Effector memory CD4-positive, alpha-beta T cell (primary cell): Measurements from ENCODE around the gene CCDC124.

Experiments used
- DNase-seq, 3 donors: peaks; one replicate each; pipeline ENCODE4 v3.0.0-alpha.2; 2020
- H3K27ac ChIP-seq: 2 replicates; pipeline ENCODE4 v1.7.0; 2013; ENCODE audit warnings: mild to moderate bottlenecking, low read length, moderate library complexity; ENCODE audit not compliant: insufficient read depth, poor library complexity, severe bottlenecking
- H3K27me3 ChIP-seq: replicated peaks from 2 replicates; pipeline ENCODE4 v1.7.0; 2013; ENCODE audit warnings: mild to moderate bottlenecking, low read length; ENCODE audit not compliant: insufficient read depth, control insufficient read depth, poor library complexity, severe bottlenecking
- H3K36me3 ChIP-seq: 2 replicates; pipeline ENCODE4 v1.7.0; 2013; ENCODE audit warnings: mild to moderate bottlenecking, low read length, moderate library complexity; ENCODE audit not compliant: control insufficient read depth, insufficient read depth
- H3K4me1 ChIP-seq: 2 replicates; pipeline ENCODE4 v1.7.0; 2013; ENCODE audit warnings: low read length, mild to moderate bottlenecking; ENCODE audit not compliant: control insufficient read depth, insufficient read depth, poor library complexity, severe bottlenecking
- H3K4me3 ChIP-seq: 2 replicates; pipeline ENCODE4 v1.7.0; 2013; ENCODE audit warnings: low read length, low read depth, mild to moderate bottlenecking; ENCODE audit not compliant: insufficient read depth, poor library complexity, severe bottlenecking
- H3K9me3 ChIP-seq: 2 replicates; pipeline ENCODE4 v1.7.0; 2013; ENCODE audit warnings: mild to moderate bottlenecking, low read length, moderate library complexity; ENCODE audit not compliant: control insufficient read depth

CCDC124 gene

DNA sequence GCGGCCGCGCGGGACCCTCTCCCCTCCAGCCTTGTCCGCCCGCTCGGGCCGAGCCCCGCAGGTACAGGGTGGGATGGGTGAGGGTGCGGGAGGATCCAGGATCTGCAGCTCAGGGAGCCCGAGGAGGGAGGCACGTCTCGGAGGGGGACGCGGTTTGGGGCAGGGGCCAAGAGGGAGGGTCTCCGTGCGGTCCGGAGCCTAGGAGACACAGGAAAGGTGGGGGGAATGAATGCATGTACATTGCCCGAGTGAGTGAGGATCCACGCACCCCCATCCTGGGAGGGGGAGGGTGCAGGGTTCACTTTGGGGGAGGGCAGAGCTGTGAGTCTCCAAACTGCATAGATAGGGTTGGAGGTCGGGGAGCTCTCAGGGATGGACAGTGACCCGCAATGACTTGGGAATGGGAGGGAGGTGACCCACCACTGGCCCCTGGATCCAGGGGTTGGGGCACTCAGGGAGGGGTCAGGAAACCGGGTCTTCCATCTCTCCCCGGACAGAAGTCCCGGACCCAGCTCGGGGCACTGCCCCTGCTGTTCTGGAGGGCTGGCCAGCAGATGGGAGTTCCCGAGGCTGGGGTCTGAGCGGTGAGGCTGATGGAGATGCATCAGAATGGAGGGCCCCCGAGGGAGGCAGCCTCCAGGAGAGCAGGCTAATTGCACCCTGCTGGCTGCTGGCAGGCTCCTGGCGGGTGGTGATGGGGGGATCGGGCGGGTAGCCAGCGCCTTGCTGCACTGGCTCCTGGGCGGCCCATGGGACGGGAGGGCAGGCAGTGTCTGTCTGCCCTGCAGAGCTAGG, 34.6 kb downstream of the CCDC124 start:
- H3K4me1 ChIP-seq, result peaks cover 4% of the 10 kb centered on the region
- H3K9me3 ChIP-seq, result no peaks in the 10 kb centered on the region
- H3K27ac ChIP-seq, result no peak overlapping the region
- no peak for DNase-seq
- H3K36me3 ChIP-seq, result no peaks in the 10 kb centered on the region
- peaks cover 14% of the 10 kb centered on the region for H3K27me3 ChIP-seq
- H3K4me3 ChIP-seq, result no peak overlapping the region

DNA sequence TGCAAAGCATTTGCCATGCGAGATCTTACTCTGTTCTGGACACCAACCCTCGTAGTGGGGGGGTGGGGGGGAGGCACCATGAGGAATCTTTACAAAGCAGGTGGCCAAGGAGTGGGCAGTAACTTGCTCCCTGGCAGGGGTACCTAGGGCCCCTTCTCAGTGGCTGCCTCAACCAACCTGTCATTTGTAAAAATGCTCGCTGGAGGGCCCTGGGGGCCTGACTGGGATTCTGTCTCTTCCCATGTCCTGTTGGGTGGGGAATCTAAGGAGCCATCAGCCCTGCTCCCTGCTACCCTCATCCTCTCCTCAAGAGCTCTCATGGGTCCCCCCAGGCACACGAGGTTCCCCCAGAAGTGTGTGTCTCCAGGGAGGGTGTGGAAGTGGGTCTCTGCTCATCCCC, 35.5 kb downstream of the CCDC124 start:
- Histone ChIP-seq H3K36me3 (no peaks in the 10 kb centered on the region), H3K4me3 (no peak overlapping the region), H3K27ac (no peak overlapping the region), H3K9me3 (no peaks in the 10 kb centered on the region), H3K27me3 (peaks cover 14% of the 10 kb centered on the region), H3K4me1 (peaks cover 4% of the 10 kb centered on the region)
- DNase-seq, result no peak

DNA sequence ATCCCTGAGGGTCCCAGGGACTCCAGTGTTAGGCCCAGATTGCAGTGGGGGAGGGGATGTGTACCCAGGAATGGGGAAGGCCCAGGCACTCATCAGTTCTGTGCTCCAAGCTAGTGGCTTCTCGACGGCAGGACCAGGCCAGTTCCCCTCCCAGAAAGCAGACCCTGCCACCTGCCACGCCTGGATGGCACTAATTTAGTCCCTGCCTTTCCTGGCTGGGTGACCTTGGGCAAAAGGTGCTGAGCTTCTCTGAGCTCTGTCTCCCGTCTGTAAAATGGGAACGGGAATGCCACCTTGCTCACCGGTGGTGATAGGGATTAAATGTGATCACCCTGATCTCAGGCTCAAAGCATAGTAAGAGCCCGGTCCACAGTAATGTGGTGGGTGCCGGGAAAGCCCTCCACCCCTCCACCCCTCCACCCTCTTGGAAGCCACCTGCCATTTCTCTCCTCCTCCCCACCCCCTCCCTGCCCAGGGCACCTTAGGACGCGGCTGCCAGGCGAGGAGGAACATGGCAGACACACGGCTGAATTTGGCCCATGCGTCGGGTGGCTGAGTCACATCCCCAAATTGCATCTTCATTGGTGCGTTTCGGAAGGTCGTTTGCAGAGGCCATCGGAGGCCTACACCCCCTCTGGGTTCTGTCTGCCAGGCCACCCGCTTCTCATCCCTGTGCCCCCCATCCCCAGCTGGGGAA, 36.4 kb downstream of the CCDC124 start:
- Histone ChIP-seq H3K9me3 (no peaks in the 10 kb centered on the region), H3K36me3 (no peaks in the 10 kb centered on the region), H3K27ac (no peak overlapping the region), H3K4me1 (peaks cover 4% of the 10 kb centered on the region), H3K27me3 (peaks cover 14% of the 10 kb centered on the region), H3K4me3 (no peak overlapping the region)
- DNase-seq, result no peak

DNA sequence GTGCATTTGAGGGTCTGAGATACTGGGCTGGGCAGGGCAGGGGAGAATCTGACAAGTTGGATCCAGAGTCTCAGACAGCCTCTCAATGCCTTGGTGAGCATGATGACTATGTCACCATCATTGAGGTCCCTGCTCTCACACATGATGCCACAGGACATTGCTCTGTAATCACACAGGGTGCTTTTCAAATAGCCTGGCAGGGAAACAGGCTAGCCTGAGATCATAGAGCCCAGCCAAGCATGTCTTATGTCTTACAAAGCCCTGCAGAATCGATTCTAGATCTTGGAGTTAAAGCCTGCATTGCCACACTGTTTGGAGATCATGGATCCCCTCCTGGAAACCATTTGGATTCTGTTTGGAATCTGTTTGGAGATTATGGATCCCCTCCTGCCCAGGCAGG, 39.4 kb downstream of the CCDC124 start:
- no peak overlapping the region for H3K4me3 ChIP-seq
- peaks cover 2% of the 10 kb centered on the region for H3K4me1 ChIP-seq
- peaks cover 3% of the 10 kb centered on the region for H3K27me3 ChIP-seq
- H3K27ac ChIP-seq, result no peak overlapping the region
- DNase-seq, result no peak
- H3K9me3 ChIP-seq, result no peaks in the 10 kb centered on the region
- H3K36me3 ChIP-seq, result no peaks in the 10 kb centered on the region

DNA sequence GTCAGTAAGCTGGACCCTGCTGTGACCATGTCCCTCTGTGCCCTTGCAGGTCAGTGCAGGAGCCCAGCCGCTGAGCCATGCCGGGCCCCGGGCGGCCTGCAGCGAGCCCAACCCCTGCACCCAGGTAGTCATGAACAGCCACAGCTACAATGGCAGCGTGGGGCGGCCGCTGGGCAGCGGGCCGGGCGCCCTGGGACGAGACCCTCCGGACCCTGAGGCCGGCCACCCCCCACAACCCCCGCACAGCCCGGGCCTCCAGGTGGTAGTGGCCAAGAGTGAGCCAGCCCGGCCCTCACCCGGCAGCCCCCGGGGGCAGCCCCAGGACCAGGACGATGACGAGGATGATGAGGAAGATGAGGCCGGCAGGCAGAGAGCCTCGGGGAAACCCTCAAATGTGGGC, 40.9 kb downstream of the CCDC124 start:
- Histone ChIP-seq H3K4me1 (no peaks in the 10 kb centered on the region), H3K36me3 (no peaks in the 10 kb centered on the region), H3K27ac (no peak overlapping the region), H3K27me3 (no peaks in the 10 kb centered on the region), H3K9me3 (no peaks in the 10 kb centered on the region), H3K4me3 (no peak overlapping the region)
- no peak for DNase-seq

DNA sequence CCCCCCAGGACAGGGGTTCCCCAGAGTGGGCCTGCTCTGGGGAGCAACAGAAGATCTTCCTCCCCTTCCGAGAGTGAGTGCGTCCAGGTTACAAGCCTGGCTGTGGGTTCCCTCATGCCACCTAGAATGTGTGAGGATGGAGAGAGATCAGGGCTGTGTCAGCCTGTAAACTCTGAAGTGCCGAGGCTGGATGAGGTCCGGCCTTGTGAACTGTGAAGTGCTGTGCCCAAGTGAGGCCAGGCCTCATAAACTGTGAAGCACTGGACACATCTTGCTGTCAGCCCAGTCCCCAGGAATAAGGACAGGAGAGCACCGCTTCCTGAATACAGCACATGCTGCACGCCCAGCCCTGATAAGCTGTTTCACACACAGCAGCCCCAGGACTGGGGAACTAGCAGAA, 41.7 kb downstream of the CCDC124 start:
- Histone ChIP-seq H3K36me3 (no peaks in the 10 kb centered on the region), H3K27me3 (no peaks in the 10 kb centered on the region), H3K4me3 (no peak overlapping the region), H3K4me1 (no peaks in the 10 kb centered on the region), H3K9me3 (no peaks in the 10 kb centered on the region), H3K27ac (no peak overlapping the region)
- no peak for DNase-seq

DNA sequence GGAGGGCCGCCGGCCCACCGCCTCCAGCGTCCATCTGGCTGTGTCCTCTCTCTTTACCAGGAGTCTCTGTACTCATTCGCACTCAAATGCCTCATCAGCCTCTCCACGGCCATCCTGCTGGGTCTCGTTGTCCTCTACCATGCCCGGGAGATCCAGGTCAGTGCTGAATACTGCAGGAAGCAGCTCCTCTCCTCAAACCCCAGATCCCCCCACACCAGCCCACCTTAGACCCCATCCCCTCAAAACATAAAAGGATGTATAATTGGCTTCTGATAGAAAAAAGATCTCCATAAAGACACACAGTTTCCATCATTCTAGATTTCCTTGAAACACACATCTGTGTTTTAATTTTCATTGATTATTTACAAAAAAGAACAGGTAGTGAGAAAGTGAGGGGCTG, 42.2 kb downstream of the CCDC124 start:
- no peaks in the 10 kb centered on the region for H3K36me3 ChIP-seq
- H3K4me1 ChIP-seq, result no peaks in the 10 kb centered on the region
- no peak for DNase-seq
- no peak overlapping the region for H3K27ac ChIP-seq
- H3K27me3 ChIP-seq, result no peaks in the 10 kb centered on the region
- H3K4me3 ChIP-seq, result no peak overlapping the region
- no peaks in the 10 kb centered on the region for H3K9me3 ChIP-seq

- H3K27me3 ChIP-seq, result no peaks in the 10 kb centered on the region
- H3K4me1 ChIP-seq, result no peaks in the 10 kb centered on the region
- no peaks in the 10 kb centered on the region for H3K36me3 ChIP-seq
- H3K27ac ChIP-seq, result no peak overlapping the region
- no peak overlapping the region for H3K4me3 ChIP-seq
- no peak for DNase-seq
- H3K9me3 ChIP-seq, result no peaks in the 10 kb centered on the region
Measured at GRCh38 chr19:17977021-17977420, 44.2 kb downstream of the CCDC124 start.

- Histone ChIP-seq H3K9me3 (no peaks in the 10 kb centered on the region), H3K27me3 (no peaks in the 10 kb centered on the region), H3K4me3 (no peak overlapping the region), H3K36me3 (no peaks in the 10 kb centered on the region), H3K4me1 (no peaks in the 10 kb centered on the region), H3K27ac (no peak overlapping the region)
- no peak for DNase-seq
Measured at GRCh38 chr19:17977488-17977887, 44.7 kb downstream of the CCDC124 start.

GRCh38 chr19:17981611-17982010, 48.8 kb downstream of the CCDC124 start:
- Histone ChIP-seq H3K4me3 (no peak overlapping the region), H3K27me3 (no peaks in the 10 kb centered on the region), H3K9me3 (no peaks in the 10 kb centered on the region), H3K36me3 (no peaks in the 10 kb centered on the region), H3K27ac (no peak overlapping the region), H3K4me1 (no peaks in the 10 kb centered on the region)
- DNase-seq, result no peak
